C4-2B (cell line): ENCODE results near the gene COL6A5.

ENCODE experiments used
- H3K27ac ChIP-seq: fragments of 450-650 bp; 2 replicates; pipeline ENCODE4 v1.5.1; 2017
- CTCF ChIP-seq: fragments of 450-650 bp; conservative IDR thresholded peaks from 2 replicates; pipeline ENCODE4 v1.5.1; 2017; ENCODE audit warnings: mild to moderate bottlenecking
- ZFX ChIP-seq: fragments of 450-650 bp; IDR thresholded peaks from 2 replicates; pipeline ENCODE4 v1.6.1; 2017

Gene COL6A5

GRCh38 chr3:130506031-130506430 lies 160.6 kb downstream of the COL6A5 start:
- no peak for TF ChIP-seq ZFX
- TF ChIP-seq CTCF, result no peak
- H3K27ac ChIP-seq, result no peak overlapping the region

- TF ChIP-seq ZFX (no peak), CTCF (no peak)
- no peak overlapping the region for H3K27ac ChIP-seq
Measured at GRCh38 chr3:130507746-130508145, 162.3 kb downstream of the COL6A5 start.

- TF ChIP-seq CTCF (no peak), ZFX (no peak)
- H3K27ac ChIP-seq, result no peak overlapping the region
Measured at GRCh38 chr3:130509008-130509407, 163.5 kb downstream of the COL6A5 start.

GRCh38 chr3:130514681-130515080 lies 169.2 kb downstream of the COL6A5 start:
- no peak for TF ChIP-seq ZFX
- TF ChIP-seq CTCF, result no peak

GRCh38 chr3:130515755-130516154 lies 170.3 kb downstream of the COL6A5 start:
- TF ChIP-seq CTCF (no peak), ZFX (no peak)

More at GRCh38 chr3:130514681-130515080, 169.2 kb downstream of the COL6A5 start:
- no peak overlapping the region for H3K27ac ChIP-seq

GRCh38 chr3:130516645-130517512 lies 171.4 kb downstream of the COL6A5 start, which contains the start of gene COL6A6:
TSS of gene COL6A6 (plus strand) at chr3:130517177. CDS start at chr3:130560365, 43,188 bp downstream.
- TF ChIP-seq CTCF, result no peak
- TF ChIP-seq ZFX, result no peak
- H3K27ac ChIP-seq, result no peak within 1 kb of the TSS

More at GRCh38 chr3:130515755-130516154, 170.3 kb downstream of the COL6A5 start:
- H3K27ac ChIP-seq, result no peak overlapping the region

GRCh38 chr3:130517602-130518001 lies 172.1 kb downstream of the COL6A5 start:
- no peak for TF ChIP-seq CTCF
- TF ChIP-seq ZFX, result no peak

More at GRCh38 chr3:130517602-130518001, 172.1 kb downstream of the COL6A5 start:
- H3K27ac ChIP-seq, result no peak overlapping the region
